Brain microvascular endothelial cell (primary cell): ENCODE results near the gene CES2.
A peak's percentile ranks its signal among the peaks of the same experiment; 100 is the strongest.

Experiments
- DNase-seq: peaks from one replicate; pipeline ENCODE4 v3.0.0-alpha.2; 2020
- H3K27ac ChIP-seq: fragments of 250-450 bp; sonication (Bioruptor Pico); 2 replicates; pipeline ENCODE4 v1.5.1; 2020; ENCODE audit warnings: mild to moderate bottlenecking, moderate library complexity
- H3K27me3 ChIP-seq: fragments of 250-450 bp; sonication (Bioruptor Pico); replicated peaks from 2 replicates; pipeline ENCODE4 v1.5.1; 2020; ENCODE audit warnings: mild to moderate bottlenecking
- H3K36me3 ChIP-seq: fragments of 250-450 bp; sonication (Bioruptor Pico); replicated peaks from 2 replicates; pipeline ENCODE4 v1.5.1; 2020; ENCODE audit warnings: mild to moderate bottlenecking
- H3K4me3 ChIP-seq: 2 replicates; pipeline ENCODE4 v1.5.1; 2011; ENCODE audit warnings: low read depth, mild to moderate bottlenecking, control low read depth, low read length, moderate library complexity
- in situ Hi-C: cut with HindIII; loops from 2 replicates; pipeline ENCODE4 v1.10.0; 2017; ENCODE audit warnings: low sequenced_read_pairs, low pct_ligation_motif_present
- TF ChIP-seq, protein P1 (sequence below): IDR thresholded peaks from 2 replicates; pipeline ENCODE4 v1.5.1; 2011; ENCODE audit warnings: low read depth, mild to moderate bottlenecking, moderate library complexity, low read length, control low read depth, inconsistent platforms; ENCODE audit errors: missing control alignments

Gene CES2

GRCh38 chr16:66890799-66891198, 44.5 kb upstream of the CES2 start:
- no peaks in the 10 kb centered on the region for H3K27me3 ChIP-seq
- no peak for DNase-seq
- H3K36me3 ChIP-seq = peaks cover 1% of the 10 kb centered on the region
- no peak overlapping the region for H3K4me3 ChIP-seq
- in situ Hi-C loops = no loop called here
- H3K27ac ChIP-seq = no peak overlapping the region
- TF ChIP-seq, protein P1, sequence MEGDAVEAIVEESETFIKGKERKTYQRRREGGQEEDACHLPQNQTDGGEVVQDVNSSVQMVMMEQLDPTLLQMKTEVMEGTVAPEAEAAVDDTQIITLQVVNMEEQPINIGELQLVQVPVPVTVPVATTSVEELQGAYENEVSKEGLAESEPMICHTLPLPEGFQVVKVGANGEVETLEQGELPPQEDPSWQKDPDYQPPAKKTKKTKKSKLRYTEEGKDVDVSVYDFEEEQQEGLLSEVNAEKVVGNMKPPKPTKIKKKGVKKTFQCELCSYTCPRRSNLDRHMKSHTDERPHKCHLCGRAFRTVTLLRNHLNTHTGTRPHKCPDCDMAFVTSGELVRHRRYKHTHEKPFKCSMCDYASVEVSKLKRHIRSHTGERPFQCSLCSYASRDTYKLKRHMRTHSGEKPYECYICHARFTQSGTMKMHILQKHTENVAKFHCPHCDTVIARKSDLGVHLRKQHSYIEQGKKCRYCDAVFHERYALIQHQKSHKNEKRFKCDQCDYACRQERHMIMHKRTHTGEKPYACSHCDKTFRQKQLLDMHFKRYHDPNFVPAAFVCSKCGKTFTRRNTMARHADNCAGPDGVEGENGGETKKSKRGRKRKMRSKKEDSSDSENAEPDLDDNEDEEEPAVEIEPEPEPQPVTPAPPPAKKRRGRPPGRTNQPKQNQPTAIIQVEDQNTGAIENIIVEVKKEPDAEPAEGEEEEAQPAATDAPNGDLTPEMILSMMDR = no peak

- H3K27me3 ChIP-seq = no peaks in the 10 kb centered on the region
- TF ChIP-seq, protein P1 = no peak
- H3K36me3 ChIP-seq = no peaks in the 10 kb centered on the region
- no peak for DNase-seq
- in situ Hi-C loops = no loop called here
- H3K4me3 ChIP-seq = no peak overlapping the region
- no peak overlapping the region for H3K27ac ChIP-seq
Measured at GRCh38 chr16:66891360-66891759, 44.0 kb upstream of the CES2 start.

DNA sequence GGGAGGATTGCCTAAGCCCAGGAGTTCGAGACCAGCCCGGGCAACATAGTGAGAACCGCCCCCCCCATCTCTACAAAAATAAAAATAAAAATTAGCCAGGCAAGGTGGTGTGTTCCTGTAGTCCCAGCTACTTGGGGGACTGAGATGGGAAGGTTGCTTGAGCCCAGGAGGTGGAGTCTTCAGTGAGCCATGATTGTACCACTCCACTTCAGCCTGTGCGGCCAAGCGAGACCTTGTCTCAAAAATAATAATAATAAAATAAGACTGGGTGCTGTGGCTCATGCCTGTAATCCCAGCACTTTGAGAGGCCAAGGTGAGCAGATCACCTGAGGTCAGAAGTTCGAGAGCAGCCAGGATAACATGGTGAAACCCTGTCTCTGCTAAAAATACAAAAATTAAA, 43.5 kb upstream of the CES2 start:
- H3K27me3 ChIP-seq = no peaks in the 10 kb centered on the region
- no peak overlapping the region for H3K27ac ChIP-seq
- DNase-seq = no peak
- TF ChIP-seq, protein P1 = no peak
- no peak overlapping the region for H3K4me3 ChIP-seq
- in situ Hi-C loops = no loop called here
- H3K36me3 ChIP-seq = no peaks in the 10 kb centered on the region

- TF ChIP-seq, protein P1 = no peak
- no peaks in the 10 kb centered on the region for H3K27me3 ChIP-seq
- DNase-seq = no peak
- in situ Hi-C loops = no loop called here
- no peak overlapping the region for H3K4me3 ChIP-seq
- no peaks in the 10 kb centered on the region for H3K36me3 ChIP-seq
- H3K27ac ChIP-seq = no peak overlapping the region
Measured at GRCh38 chr16:66894055-66894454, 41.3 kb upstream of the CES2 start.

- H3K36me3 ChIP-seq = no peaks in the 10 kb centered on the region
- no peak overlapping the region for H3K4me3 ChIP-seq
- H3K27me3 ChIP-seq = no peaks in the 10 kb centered on the region
- peak; percentile 51 for DNase-seq
- in situ Hi-C loops = no loop called here
- TF ChIP-seq, protein P1 = peak; percentile 96
- H3K27ac ChIP-seq = no peak overlapping the region
Measured at GRCh38 chr16:66894948-66895688, 40.2 kb upstream of the CES2 start.

DNA sequence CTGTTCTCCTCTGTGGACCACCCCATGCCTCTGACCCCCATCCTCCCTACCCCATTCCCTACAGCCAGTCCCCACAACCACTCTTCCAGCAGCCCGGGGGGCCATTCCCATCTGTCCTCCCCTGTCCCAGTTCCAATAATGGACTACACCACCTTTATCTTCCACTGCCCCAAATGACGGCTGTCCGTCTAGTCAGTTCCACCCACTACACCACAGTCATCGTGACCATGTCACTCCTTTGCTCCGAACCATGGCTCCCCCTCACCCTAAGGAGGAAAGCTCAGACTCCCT, 39.7 kb upstream of the CES2 start:
- Histone ChIP-seq H3K36me3 (no peaks in the 10 kb centered on the region), H3K4me3 (no peak overlapping the region), H3K27me3 (no peaks in the 10 kb centered on the region), H3K27ac (no peak overlapping the region)
- no peak for DNase-seq
- TF ChIP-seq, protein P1 = no peak
- in situ Hi-C loops = no loop called here
